Testis (tissue), 3 donors: Measurements from ENCODE around the gene PROZ. TPM values are rescaled to one million over a fixed set of nuclear protein-coding genes. Genes with fewer than 3 reads are reported as not detected.

ENCODE experiments used
- DNase-seq: peaks from one replicate; pipeline ENCODE4 v3.0.0-alpha.2; 2019
- H3K27ac ChIP-seq, 2 donors: fragments of 200-600 bp; sonication (generic); one replicate each; pipeline ENCODE4 v1.5.1; 2019
- H3K27me3 ChIP-seq: fragments of 200-600 bp; sonication (generic); one replicate; pipeline ENCODE4 v1.5.1; 2019
- H3K36me3 ChIP-seq: fragments of 200-600 bp; sonication (generic); one replicate; pipeline ENCODE4 v1.5.1; 2017; ENCODE audit warnings: low read depth; ENCODE audit errors: missing control alignments
- H3K4me1 ChIP-seq: fragments of 200-600 bp; sonication (generic); one replicate; pipeline ENCODE4 v1.5.1; 2019
- H3K4me3 ChIP-seq, 2 donors: fragments of 200-600 bp; sonication (generic); one replicate each; pipeline ENCODE4 v1.5.1; 2017 to 2019
- H3K9me3 ChIP-seq: fragments of 200-600 bp; sonication (generic); one replicate; pipeline ENCODE4 v1.5.1; 2017
- POLR2A ChIP-seq: fragments of 450-650 bp; IDR thresholded peaks from one replicate; pipeline ENCODE4 v1.6.1; 2017; ENCODE audit warnings: antibody characterized with exemption, mild to moderate bottlenecking, moderate library complexity
- WGBS, 2 donors: methylation state at CpG; one replicate each; pipeline ENCODE4 v1.1.5; 2018; 5-methylcytosine and 5-hydroxymethylcytosine counted together
- intact Hi-C: fragments of 100-400 bp; cut with DNase I; formaldehyde crosslinking; loops from one replicate; pipeline ENCODE4 v1.15.1; 2023; ENCODE audit warnings: low total_unique reads
- polyA plus RNA-seq: library from polyadenylated mRNA; stranded (reverse); fragments of 350-450 nt; fragmentation: Illumina TruSeq; extraction: RNeasy Lipid Tissue Mini Kit (QIAGEN cat#74804); gene quantifications from one replicate; pipeline ENCODE4 v1.2.3, GENCODE V29; 2014; ENCODE audit warnings: low read depth, low replicate concordance; ENCODE audit not compliant: insufficient read depth
- total RNA-seq, 2 donors: library from RNA; depleted of rRNA; stranded (reverse); fragments of >200 nt; gene quantifications; one replicate each; pipeline ENCODE4 v1.2.3, GENCODE V29; 2016
- TF ChIP-seq, protein P1 (sequence below), 3 experiments: fragments of 450-650 bp in 2 of 3; fragments of 200-600 bp in 1 of 3; sonication (generic) in 1 of 3; IDR thresholded peaks; one replicate each; pipeline ENCODE4 v1.5.1; 2016 to 2019; ENCODE audit warnings: antibody characterized with exemption in 3 of 3, mild to moderate bottlenecking in 2 of 3, moderate library complexity in 1 of 3

Gene PROZ
- total and polyA plus RNA-seq, 3 donors from 2014 or later: 0.42 to 0.81 (median 0.63) TPM

GRCh38 chr13:113209336-113209758, 50.9 kb downstream of the PROZ start, which contains the start of gene CUL4A:
CUL4A (plus strand) TSS chr13:113209613; CDS start chr13:113209628, 15 bp downstream.
- peak within 1 kb of the TSS; percentile 88 to 96 for H3K27ac ChIP-seq
- H3K27me3 ChIP-seq: no peaks in the 10 kb centered on the region
- no peaks in the 10 kb centered on the region for H3K4me1 ChIP-seq
- intact Hi-C loops: no loop called here
- peak within 1 kb of the TSS; percentile 86 to 89 for H3K4me3 ChIP-seq
- WGBS, 2 donors: 4 to 10% methylated on average over 5 to 8 of the region's 66 CpGs
- H3K36me3 ChIP-seq: no peaks in the 10 kb centered on the region
- no peak for TF ChIP-seq POLR2A
- TF ChIP-seq, protein P1, sequence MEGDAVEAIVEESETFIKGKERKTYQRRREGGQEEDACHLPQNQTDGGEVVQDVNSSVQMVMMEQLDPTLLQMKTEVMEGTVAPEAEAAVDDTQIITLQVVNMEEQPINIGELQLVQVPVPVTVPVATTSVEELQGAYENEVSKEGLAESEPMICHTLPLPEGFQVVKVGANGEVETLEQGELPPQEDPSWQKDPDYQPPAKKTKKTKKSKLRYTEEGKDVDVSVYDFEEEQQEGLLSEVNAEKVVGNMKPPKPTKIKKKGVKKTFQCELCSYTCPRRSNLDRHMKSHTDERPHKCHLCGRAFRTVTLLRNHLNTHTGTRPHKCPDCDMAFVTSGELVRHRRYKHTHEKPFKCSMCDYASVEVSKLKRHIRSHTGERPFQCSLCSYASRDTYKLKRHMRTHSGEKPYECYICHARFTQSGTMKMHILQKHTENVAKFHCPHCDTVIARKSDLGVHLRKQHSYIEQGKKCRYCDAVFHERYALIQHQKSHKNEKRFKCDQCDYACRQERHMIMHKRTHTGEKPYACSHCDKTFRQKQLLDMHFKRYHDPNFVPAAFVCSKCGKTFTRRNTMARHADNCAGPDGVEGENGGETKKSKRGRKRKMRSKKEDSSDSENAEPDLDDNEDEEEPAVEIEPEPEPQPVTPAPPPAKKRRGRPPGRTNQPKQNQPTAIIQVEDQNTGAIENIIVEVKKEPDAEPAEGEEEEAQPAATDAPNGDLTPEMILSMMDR (IDR thresholded peaks at IDR 0.05): no peak
- H3K9me3 ChIP-seq: no peaks in the 10 kb centered on the region
- peak; percentile 84 for DNase-seq

- TF ChIP-seq, protein P1 (IDR thresholded peaks at IDR 0.05): no peak
- no peak for TF ChIP-seq POLR2A
- intact Hi-C loops: no loop called here
- H3K27ac ChIP-seq: peak overlapping the region in 1 of 2 donors; percentile 96
- no peaks in the 10 kb centered on the region for H3K9me3 ChIP-seq
- H3K4me3 ChIP-seq: peak overlapping the region; percentile 86 to 89
- WGBS, 2 donors: 2% methylated on average over 6 to 20 of the region's 67 CpGs
- peak; percentile 74 for DNase-seq
- H3K27me3 ChIP-seq: no peaks in the 10 kb centered on the region
- no peaks in the 10 kb centered on the region for H3K4me1 ChIP-seq
- H3K36me3 ChIP-seq: no peaks in the 10 kb centered on the region
These were observed 51.4 kb downstream of the PROZ start for GRCh38 chr13:113209759-113210421.

DNA sequence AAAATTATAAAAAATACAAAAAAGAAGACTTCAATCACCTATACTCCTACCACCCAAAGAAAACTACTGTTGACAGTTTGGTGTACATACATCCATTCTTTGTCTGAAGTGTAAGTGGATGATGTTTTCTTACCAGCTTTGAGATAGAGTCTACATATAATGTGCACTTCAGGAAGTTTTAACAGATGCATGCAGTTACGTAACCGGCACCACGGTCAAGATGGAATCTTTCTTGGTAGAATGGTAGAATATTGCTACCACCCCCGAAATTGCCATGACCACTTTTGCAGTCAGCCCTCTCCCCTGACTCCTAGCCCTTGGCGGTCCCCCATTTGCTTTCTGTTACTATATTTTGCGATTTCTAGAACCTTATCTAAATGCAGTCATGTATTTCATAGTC, 52.4 kb downstream of the PROZ start:
- WGBS, 2 donors: 49 to 73% methylated on average over 6 of the region's 6 CpGs
- no peak overlapping the region for H3K27ac ChIP-seq
- H3K27me3 ChIP-seq: no peaks in the 10 kb centered on the region
- H3K36me3 ChIP-seq: no peaks in the 10 kb centered on the region
- no peaks in the 10 kb centered on the region for H3K9me3 ChIP-seq
- no peak for DNase-seq
- intact Hi-C loops: no loop called here
- no peaks in the 10 kb centered on the region for H3K4me1 ChIP-seq
- no peak overlapping the region for H3K4me3 ChIP-seq
- TF ChIP-seq, protein P1 (IDR thresholded peaks at IDR 0.05): no peak

DNA sequence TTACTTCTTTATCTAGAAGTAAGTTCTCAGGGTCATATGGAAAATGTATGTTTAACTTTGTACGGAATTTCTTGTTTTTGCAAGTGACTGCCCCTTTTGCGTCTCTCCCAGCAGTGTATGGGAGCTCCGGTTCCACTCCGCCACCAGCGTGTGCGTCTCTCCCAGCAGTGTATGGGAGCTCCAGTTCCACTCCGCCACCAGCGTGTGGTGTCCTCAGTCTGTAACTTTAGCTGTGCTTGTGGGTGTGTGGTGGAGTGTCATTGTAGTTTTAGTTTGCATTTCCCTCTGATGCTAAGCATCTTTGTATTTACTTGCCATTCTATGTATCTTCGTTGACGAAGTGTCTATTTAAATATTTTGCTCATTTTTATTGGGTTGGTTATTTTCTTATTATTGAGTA, 53.3 kb downstream of the PROZ start:
- H3K36me3 ChIP-seq: no peaks in the 10 kb centered on the region
- H3K27ac ChIP-seq: no peak overlapping the region
- WGBS, 2 donors: 89 to 91% methylated on average over 10 of the region's 10 CpGs
- no peak overlapping the region for H3K4me3 ChIP-seq
- H3K4me1 ChIP-seq: no peaks in the 10 kb centered on the region
- H3K9me3 ChIP-seq: no peaks in the 10 kb centered on the region
- no peaks in the 10 kb centered on the region for H3K27me3 ChIP-seq
- intact Hi-C loops: no loop called here
- no peak for TF ChIP-seq POLR2A
- TF ChIP-seq, protein P1 (IDR thresholded peaks at IDR 0.05): no peak
- no peak for DNase-seq
